Measurements from ENCODE around the gene IQCE. TPM values are rescaled to one million over a fixed set of nuclear protein-coding genes. Genes with fewer than 3 reads are reported as not detected.

Gene IQCE
- total RNA-seq, 2 donors from 2014 or later, result 6.6 to 9.1 TPM

DNA sequence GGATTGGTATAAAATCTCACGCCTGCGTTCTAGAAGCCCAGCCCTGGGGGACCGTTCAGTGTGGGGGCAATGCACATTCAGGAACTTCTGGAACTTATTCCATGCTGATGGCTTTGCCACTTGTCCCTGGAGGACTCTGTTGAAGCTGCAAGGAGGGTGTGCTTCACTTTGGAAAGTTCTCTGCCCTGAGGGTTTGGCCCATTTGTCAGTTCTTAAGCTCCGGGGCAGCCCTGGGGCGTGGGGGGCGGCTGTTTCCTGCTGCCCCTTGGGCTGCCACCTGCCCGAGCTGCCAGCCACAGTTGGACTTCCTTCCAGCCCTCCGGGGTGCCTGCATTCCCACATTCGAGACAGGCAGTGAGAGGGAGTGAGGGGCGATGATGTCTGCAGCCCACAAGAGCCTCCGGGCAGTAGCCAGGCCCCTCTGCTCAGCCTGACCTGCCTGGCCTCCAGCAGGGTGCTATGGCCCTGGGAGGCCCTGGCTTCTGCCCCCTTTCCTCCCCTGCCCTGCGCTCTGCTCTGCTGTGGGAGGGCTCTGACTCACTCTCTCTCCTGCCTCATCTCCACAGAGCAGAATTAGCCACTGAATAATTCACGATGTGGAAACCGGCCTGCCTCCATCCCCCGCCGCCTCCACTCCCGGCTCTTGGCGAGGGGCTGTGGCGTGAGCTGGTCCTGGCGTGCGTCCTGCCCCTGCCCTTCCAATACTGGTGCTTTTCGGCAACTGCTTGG lies 74.9 kb downstream of the IQCE start:
- peak overlapping the region; percentile 81 to 89 for H3K27ac ChIP-seq
- peak overlapping the region; percentile 62 to 80 for H3K4me3 ChIP-seq
- no peaks in the 10 kb centered on the region for H3K27me3 ChIP-seq
- TF ChIP-seq, protein P1, sequence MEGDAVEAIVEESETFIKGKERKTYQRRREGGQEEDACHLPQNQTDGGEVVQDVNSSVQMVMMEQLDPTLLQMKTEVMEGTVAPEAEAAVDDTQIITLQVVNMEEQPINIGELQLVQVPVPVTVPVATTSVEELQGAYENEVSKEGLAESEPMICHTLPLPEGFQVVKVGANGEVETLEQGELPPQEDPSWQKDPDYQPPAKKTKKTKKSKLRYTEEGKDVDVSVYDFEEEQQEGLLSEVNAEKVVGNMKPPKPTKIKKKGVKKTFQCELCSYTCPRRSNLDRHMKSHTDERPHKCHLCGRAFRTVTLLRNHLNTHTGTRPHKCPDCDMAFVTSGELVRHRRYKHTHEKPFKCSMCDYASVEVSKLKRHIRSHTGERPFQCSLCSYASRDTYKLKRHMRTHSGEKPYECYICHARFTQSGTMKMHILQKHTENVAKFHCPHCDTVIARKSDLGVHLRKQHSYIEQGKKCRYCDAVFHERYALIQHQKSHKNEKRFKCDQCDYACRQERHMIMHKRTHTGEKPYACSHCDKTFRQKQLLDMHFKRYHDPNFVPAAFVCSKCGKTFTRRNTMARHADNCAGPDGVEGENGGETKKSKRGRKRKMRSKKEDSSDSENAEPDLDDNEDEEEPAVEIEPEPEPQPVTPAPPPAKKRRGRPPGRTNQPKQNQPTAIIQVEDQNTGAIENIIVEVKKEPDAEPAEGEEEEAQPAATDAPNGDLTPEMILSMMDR (IDR thresholded peaks at IDR 0.05), result no peak
- no peaks in the 10 kb centered on the region for H3K36me3 ChIP-seq
- peak; percentile 84 for DNase-seq (ENCODE audit: low spot score)
- peaks cover 0 to 81% of the 10 kb centered on the region in 2 donors for H3K4me1 ChIP-seq
- H3K9me3 ChIP-seq, result no peaks in the 10 kb centered on the region

DNA sequence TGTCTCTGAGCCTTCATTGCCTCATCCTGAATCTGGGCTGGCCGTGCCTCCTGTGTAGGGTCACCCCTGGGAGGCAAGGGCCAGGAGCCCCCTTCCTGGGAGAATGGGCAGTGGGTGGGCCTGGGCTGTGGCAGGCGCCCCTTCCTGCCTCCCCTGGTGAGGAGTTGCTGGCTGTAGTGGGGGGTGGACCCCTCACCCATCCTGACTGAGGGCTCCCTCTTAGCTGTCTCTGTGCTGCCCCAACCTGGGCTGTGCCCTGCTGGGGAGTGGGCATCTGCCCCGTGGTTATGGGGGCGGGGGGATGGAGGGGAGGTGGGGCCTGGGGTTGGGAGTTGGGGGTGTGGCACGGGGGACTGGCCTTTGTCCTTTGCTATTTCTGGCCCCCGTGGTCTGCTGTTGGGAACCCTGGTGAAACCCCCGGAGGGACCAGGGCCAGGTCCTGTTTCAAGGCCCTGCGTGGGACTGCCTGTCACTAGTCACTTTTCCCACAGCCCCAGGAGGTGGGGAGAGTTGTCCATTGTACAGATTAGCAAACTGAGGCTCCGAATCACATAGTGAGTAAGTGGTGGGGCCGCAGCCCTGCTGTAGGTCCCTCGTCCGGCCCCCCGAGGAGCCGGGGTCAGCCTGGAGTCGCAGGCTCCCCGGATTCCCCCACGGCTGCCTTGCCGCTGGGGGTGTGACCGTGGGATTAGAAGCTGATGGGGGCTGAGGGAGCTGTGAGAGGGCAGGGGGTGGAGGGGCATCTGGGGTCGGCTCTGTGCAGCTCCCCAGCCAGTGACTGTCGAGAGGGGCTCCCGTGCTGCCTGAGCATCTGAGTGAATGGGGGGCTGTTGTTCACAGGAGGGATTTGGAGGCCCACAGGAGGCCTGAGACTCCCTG lies 75.7 kb downstream of the IQCE start:
- Histone ChIP-seq H3K4me1 (peaks cover 0 to 89% of the 10 kb centered on the region in 2 donors), H3K9me3 (no peaks in the 10 kb centered on the region), H3K4me3 (peak overlapping the region; percentile 62 to 80), H3K27ac (peak overlapping the region; percentile 81 to 89), H3K36me3 (no peaks in the 10 kb centered on the region), H3K27me3 (no peaks in the 10 kb centered on the region)
- TF ChIP-seq, protein P1 (IDR thresholded peaks at IDR 0.05), result no peak
- DNase-seq (ENCODE audit: low spot score), result no peak

DNA sequence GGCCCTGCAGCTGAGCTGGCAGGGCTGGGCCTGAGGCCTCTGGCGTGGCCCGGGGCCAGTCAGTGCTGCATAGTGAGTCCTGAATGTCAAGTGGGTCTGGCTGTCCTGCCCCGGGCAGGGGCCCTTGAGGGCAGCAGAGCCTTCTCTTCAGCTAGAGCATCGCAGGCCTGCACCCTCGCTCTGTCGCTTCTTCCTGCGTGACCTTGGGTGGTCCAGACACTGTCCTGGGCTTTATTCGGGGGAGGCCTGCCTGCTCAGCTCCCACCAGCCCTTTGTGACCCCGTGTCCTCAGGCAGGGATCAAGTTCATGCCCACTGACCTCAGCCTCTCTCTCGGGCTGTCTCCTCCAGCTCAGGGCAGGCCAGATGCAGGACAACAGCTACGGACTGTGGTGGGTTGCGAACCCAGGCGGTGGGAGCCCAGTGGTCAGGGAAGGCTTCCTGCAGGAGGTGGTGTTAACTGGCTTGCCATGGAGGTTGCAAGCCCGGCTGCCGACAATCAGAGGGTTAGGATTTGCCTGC lies 76.4 kb downstream of the IQCE start:
- Histone ChIP-seq H3K4me3 (no peak overlapping the region), H3K27me3 (no peaks in the 10 kb centered on the region), H3K36me3 (no peaks in the 10 kb centered on the region), H3K9me3 (no peaks in the 10 kb centered on the region), H3K4me1 (peaks cover 0 to 89% of the 10 kb centered on the region in 2 donors), H3K27ac (peak overlapping the region; percentile 77 to 89)
- TF ChIP-seq, protein P1 (IDR thresholded peaks at IDR 0.05), result no peak
- no peak for DNase-seq (ENCODE audit: low spot score)

DNA sequence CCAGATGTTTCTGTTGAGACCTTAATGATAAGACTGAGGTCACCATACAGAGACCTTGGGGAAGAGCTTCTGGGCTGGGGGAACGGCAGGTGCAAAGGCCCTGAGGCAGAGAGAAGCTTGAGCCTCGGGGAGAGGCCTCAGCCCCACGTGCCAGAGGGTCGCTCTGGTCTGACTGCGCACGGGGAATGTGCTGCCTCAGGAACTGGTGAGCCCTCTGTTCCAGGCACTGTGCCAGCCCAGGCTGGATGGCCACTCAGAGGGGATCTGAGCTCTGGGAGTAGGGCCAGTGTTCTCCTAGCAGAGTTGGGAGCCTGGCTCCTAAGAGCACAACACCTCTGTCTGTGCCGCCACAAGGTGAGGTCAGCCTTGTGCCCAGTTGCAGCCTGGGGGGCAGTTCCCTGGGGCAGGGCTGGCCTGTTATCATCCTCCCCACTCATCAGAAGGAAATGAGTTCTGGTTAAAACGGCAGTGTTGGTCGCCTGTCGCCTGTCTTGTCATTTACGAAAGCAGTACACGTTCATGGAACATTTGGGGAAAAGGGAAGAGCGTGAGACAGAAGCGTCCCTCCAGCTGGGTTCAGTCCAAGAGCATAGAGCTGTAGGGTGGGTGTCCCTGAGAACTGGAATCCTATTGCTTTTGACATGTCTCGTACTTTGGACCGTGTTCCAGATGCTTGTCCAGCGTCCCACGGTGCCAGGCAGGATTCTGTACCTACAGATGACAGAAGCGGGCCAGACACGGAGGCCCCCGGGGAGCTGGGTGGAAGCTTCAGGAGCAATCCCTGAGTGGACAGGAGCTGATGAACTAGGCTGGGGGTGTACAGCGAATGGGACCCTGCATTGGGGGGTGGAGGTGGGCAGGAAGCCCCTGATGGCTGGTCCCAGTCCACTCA lies 77.3 kb downstream of the IQCE start:
- no peaks in the 10 kb centered on the region for H3K9me3 ChIP-seq
- H3K4me3 ChIP-seq, result no peak overlapping the region
- TF ChIP-seq, protein P1 (IDR thresholded peaks at IDR 0.05), result no peak
- H3K27me3 ChIP-seq, result no peaks in the 10 kb centered on the region
- DNase-seq (ENCODE audit: low spot score), result no peak
- H3K4me1 ChIP-seq, result peaks cover 0 to 93% of the 10 kb centered on the region in 2 donors
- H3K36me3 ChIP-seq, result no peaks in the 10 kb centered on the region
- peak overlapping the region; percentile 77 to 89 for H3K27ac ChIP-seq

DNA sequence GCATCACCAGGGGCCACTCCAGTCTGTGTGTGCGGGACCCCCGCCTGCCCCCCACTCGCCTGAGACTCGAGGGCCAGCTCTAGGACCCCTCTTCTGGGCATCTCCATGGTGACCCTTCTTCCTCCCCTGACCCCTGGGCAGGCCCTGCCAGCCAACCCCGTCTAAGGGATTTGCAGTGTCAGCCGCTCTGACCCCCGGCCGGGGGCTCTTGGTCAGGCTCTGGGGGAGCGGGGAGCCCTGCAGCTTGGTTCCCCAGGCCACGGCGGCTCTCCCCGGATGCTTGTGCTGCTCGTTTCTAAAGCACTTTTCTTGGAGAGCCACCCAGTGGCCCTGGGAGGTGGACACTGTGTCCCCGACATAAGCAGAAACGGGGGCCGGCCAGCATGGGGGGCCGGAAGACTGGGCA lies 78.3 kb downstream of the IQCE start:
- no peaks in the 10 kb centered on the region for H3K9me3 ChIP-seq
- no peak overlapping the region for H3K4me3 ChIP-seq
- DNase-seq (ENCODE audit: low spot score), result no peak
- H3K27me3 ChIP-seq, result no peaks in the 10 kb centered on the region
- no peaks in the 10 kb centered on the region for H3K36me3 ChIP-seq
- peaks cover 0 to 99% of the 10 kb centered on the region in 2 donors for H3K4me1 ChIP-seq
- peak overlapping the region; percentile 77 to 89 for H3K27ac ChIP-seq
- TF ChIP-seq, protein P1 (IDR thresholded peaks at IDR 0.05), result peak in 1 of 2 donors; percentile 28

Data from right atrium auricular region (tissue), 2 donors.